NCI-H1930 (cell line): ENCODE measurements around the gene HSP90AB1.

Experiments
- DNase-seq, 2 experiments: peaks; one replicate each; lab custom pipeline; 2025; lab: John Stamatoyannopoulos, UW

HSP90AB1 gene

DNA sequence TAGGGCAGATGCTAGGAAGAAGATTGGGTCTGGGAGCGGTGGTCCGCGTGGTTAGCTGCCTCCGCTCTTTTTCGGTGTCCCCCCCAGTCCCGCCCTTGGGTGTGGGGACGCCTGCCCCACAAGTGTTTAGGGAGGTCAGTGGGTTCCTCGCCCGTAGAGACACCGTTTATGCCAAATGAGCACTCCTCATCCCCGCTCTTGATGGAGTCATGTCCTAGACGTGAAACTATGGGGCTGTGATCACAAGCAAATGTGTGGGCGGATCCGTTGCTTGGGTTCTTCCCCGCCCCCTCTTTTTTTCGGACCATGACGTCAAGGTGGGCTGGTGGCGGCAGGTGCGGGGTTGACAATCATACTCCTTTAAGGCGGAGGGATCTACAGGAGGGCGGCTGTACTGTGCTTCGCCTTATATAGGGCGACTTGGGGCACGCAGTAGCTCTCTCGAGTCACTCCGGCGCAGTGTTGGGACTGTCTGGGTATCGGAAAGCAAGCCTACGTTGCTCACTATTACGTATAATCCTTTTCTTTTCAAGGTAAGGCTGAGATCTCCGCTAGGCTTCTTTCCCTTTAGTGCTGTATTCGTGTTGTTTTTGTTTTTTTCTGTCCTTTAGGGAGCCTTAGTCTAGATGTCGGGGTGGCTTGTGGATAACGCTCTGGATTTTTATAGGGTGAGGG lies at the start of gene HSP90AB1:
HSP90AB1 (plus strand) TSS at position 439 of the 675 bp plus-strand sequence. CDS start 1,529 bp downstream, outside the sequence.
- peak; percentile 95 to 96 for DNase-seq

DNA sequence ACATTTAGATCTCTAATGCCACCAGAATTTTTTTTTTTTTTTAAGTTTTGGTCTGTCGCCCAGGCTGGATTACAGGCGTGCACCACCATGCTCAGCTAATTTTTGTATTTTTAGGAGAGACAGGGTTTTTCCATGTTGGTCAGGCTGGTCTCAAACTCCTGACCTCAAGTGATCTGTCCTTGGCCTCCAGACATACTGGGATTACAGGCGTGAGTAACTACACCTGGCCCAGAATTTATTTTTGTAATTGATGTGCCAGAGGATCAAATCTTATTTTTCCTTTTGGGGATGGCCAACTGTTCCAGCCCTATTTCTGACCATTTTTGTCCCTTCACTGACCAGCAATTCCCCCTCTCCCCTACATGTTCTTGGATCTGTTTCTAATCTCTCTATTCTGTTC lies 48.2 kb upstream of the HSP90AB1 start:
- no peak for DNase-seq

GRCh38 chr6:44199883-44200282 lies 47.0 kb upstream of the HSP90AB1 start:
- no peak for DNase-seq

GRCh38 chr6:44201200-44201599 lies 45.7 kb upstream of the HSP90AB1 start:
- DNase-seq = no peak

DNA sequence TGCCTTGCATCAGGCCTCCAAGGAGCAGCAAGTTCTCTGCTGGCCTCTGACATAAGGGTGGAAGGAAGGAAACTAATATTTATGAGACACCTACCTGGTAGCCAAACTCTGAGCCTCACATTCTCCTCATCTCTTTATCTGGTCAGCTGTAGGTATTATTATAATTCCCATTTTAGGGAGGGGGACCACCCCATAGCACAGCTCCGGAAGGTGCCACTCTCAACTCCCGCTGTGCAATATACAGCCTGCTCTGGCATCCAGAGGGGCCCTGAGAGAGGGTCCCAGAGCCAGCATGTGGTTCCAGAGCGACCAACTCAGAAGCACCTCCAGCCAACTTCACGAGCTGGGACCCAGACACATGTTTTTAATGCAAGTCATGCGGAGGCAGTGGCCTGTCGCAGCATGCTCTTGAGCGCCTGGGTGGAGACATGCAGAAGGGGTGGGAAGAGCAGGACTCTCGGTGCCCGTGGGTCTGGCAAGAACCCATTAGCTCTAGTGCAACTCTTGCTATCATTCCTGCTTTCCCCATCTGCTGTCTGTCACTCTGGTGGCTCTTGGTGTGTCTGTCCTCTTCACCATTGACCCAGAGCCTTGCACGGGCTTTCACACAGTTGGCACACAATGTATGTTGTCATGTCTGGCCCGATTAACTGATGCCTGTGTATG lies 45.1 kb upstream of the HSP90AB1 start:
- no peak for DNase-seq

DNA sequence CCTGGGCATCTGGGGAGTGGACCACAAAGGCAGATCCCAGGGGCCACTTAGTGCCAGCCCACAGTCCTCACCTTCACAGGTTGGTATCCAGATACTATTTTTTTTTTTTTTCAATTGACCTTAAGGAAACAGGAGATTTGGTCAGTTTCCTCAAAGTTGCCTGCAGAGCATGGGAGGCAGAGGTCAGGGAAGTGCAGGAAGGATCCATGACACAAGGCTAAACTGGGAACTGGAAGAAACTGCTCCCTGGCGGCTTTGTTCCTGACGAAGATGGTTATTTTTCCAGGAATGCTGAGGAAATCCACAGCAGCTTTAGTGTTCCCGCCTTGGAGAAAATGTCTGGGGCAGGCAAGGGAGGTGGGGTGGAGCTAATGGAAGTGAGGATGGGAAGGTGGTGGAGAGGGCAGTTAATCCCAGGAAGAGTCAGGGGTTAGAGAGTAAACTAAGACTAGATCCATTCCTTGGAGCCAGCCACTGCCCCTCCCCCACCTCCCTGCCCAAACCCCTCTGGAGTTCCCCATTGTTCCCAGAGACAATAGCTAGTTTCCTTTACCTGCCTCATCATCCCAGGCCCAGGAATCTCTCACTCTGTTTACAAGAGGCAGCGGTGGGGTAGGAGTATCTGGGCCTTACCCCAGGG lies 44.4 kb upstream of the HSP90AB1 start:
- no peak for DNase-seq

DNA sequence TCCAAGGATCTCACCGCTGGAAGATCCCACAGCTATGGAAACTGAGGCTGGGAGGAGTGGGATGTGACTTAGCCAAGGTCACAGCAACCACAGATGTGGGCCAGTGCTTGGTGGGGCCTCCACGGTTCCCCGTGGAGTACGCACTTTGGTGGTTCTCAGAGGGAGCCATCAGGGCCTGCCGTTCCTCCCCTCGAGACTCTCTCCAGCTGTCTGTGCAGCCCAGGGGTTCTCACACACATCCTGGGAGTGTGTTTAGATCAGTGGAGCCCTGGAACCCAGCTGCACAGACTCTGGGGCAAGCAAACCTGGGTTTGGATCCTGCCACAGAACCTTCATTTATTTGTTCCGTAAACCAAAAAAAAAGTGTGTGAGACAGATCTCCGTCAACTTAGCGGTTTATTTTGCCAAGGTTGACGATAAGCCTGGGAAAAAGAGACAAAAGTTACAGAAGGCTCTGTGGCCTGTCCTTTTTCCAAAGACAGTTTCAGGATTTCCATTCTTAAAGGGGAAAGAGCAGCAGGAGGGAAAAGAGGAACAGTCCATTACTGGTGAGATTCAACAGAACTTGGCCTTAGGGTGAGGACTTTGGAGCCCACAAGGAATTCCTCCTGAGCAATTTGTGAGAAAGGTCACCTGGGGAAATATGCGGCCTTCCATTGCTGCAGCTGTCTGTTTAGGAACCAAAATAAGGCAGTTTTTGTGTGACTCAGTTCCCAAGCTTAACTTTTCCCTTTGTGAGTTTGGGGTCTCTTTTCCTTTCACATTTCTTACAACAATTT lies 43.7 kb upstream of the HSP90AB1 start:
- DNase-seq = no peak

DNA sequence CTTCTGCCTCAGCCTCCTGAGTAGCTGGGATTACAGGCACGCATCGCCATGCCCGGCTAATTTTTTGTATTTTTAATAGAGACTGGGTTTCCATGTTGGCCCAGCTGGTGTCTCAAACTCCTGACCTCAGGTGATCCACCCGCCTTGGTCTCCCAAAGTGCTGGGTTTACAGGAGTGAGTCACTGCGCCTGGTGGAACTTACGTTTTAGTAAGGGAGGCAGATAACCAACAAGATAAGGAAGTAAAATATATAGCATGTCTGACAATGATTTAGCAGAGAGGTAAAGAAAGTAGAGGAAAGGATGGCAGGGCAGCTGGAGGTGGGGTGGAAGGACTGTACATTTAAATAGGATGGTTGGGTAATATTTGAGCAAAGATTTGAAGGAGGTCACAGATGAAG lies 42.9 kb upstream of the HSP90AB1 start:
- no peak for DNase-seq

DNA sequence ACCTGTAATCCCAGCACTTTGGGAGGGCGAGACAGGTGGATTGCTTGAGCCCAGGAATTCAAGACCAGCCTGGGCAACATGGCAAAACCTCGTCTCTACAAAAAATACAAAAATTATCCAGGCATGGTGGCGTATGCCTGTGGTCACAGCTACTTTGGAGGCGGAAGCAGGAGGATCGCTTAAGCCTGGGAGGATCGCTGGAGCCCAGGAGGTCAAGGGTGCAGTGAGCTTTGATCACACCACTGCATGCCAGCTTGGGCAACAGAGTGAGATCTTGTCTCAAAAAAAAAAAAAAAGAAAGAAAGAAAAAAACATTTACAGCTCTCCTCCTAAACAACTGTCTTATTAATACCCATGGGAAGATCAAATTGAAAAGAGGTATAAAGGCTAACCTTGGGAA lies 38.9 kb upstream of the HSP90AB1 start:
- no peak for DNase-seq

DNA sequence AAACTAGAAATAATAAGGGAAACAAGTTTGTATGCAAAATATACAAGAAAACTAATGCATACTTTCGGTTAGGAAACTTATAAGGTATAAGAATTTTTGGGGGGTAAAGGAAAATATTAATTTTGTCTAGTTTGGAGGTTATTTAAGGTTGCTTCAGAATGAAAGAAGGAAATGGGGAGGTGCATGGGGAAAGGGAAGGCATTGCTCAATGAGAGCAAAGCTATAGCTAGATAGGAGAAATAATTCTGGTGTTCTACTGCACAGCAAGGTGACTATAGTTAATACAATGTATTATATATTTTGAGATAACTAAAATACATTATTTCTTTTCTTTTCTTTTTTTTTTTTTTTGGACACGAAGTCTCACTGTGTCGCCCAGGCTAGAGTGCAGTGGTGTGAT lies 35.6 kb upstream of the HSP90AB1 start:
- DNase-seq = no peak

DNA sequence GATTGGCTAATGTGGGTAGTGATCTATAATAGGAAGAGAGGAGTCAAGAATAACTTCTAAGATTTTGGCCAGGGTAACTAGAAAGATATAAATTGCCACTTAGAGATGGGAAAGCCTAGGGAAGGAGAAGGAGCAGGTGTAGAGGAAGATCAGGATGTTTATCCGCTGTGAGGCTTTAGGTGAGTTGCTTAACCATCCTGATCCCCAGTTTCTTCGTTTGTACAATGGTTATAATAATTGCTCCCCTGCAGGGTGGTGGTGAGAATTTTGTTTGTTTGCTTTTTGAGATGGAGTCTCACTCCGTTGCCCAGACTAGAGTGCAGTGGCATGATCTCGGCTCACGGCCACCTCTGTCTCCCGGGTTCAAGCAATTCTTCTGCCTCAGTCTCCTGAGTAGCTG lies 32.6 kb upstream of the HSP90AB1 start:
- no peak for DNase-seq

DNA sequence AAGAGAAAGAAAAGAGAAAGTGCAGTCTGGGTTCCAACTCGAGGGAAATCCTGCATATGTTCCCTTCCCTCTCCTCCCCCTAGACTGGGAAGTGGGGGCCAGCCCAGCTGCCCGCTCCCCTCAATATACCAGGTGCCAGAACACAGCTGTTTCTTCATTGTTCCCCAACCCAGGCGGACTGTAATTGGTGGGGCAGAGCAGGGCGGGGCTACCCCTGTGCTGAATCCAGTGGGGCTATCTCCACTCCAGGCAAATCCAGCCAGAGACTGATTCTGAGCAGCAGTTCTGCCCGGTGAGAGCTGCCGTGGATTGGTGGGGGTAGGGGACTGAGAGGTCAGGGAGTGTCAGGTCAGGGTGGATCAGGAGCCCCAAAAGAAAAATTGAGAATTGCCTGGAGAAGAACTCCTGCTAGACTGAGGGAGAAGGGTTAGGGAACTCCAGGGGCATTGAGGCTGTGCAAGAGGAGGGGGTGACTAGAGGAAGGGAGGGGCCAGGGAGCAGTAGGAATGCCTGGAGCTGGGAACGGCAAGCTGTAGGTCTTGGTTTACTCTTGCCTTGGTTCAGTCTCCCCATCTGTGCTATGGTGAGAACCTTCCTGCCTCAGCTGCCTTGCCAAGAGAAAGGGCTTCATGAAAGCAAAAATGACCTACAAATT lies 30.1 kb upstream of the HSP90AB1 start, which contains the start of gene MYMX:
MYMX (plus strand) TSS at position 250 of the 655 bp plus-strand sequence. CDS start 546 bp downstream, outside the sequence.
- no peak for DNase-seq

DNA sequence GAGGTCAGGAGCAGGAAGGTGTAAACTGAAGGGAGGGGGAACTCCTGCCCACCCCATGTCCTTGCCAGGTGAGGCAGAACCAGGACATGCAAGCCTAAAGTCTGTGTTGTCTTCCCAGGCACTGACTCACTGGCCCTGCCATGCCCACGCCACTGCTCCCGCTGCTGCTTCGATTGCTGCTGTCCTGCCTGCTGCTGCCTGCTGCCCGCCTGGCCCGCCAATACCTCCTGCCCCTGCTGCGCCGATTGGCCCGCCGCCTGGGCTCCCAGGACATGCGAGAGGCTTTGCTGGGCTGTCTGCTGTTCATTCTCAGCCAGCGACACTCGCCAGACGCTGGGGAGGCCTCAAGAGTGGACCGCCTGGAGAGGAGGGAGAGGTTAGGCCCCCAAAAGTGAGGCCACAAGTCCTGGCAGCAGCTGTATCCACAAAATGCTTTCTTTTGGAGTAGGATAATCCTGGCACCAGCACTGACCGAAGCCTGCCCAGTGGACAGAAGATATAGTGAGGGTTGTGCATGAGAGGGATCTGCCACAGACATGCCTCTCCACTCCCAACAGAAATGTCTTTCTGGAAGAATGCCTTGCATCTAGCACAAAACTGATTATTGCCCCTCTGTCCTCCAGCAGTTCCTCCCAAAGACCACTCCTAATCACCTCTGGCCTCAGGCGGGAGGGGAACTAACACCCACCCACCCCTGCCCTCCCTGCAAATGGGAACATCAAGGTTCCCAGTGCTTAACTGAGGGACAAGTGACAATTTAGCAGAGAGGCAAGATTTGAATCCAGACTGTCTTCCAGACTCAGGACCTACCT lies 29.4 kb upstream of the HSP90AB1 start:
- DNase-seq = no peak

DNA sequence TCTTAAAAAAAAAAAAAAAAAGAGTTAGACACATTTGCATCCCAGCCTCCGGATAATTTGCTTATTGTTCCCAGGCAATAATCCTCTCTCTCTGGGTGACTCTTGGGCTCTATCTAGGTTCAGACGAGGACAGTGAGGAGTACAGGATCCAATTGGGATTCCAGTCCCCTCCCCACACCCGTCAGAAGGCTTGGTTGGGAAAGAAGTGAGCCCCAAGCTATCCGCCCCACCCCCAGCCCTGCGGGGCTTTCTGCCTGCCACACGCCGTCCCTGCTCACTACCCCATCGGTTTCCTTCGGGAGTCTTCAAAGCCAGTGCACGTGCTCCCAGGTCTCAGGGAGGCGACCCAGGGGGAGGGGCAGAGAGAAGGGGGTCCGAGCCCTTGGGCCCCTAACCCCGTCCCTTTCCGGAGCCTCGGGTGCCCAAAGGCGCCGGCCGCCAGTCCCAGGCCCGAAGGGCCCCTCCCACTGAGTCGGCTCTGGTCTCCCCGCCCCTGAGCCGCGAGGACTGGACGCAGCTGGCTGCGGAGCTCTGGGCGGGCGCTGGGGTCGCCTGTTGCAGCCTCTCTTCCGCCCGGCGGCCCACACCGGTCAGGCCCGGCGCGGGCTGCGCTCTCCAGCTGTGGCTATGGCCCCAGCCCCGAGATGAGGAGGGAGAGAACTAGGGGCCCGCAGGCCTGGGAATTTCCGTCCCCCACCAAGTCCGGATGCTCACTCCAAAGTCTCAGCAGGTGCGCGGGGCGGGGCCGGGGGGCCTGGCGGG lies 27.7 kb upstream of the HSP90AB1 start:
- DNase-seq = peak; percentile 65 to 76

DNA sequence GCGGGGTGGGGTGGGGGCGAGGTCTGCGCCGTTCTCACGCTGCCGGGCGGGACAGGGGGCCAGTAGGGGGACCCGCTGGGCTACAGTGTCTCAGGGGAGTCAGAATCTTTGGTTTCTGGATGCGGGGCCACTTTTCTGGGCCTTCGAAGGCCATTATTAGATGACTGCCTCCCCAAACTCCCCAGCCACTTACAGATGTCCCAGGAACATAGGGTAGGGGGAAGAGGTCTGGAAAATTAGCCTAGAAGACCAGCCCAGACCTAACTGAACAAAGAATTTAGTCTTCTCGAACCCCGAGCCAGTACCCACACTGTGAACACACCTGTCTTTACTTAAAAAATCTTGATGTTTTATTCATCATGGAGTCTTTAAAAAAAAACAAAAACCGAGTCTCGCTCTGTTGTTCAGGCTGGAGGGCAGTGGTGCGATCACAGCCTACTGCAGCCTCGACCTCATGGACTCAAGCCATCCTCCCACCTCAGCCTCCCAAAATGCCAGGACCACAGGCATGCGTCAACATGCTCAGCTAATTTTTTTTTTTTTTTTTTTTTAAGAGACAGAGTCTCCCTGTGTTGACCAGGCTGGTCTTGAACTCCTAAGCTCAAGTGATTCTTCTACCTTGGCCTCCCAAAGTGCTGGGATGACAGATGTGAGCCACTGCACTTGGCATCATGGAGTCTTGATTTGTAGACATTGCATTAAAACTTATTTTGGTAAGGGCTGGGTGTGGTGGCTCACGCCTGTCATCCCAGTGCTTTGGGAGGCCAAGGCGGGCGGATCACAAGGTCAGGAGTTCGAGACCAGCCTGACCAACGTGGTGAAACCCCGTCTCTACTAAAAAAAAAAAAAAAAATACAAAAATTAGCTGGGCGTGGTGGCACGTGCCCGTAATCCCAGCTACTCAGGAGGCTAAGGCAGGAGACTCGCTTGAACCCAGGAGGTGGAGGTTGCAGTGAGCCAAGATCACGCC lies 26.8 kb upstream of the HSP90AB1 start:
- DNase-seq = no peak

GRCh38 chr6:44220913-44221290 lies 26.0 kb upstream of the HSP90AB1 start:
- no peak for DNase-seq

DNA sequence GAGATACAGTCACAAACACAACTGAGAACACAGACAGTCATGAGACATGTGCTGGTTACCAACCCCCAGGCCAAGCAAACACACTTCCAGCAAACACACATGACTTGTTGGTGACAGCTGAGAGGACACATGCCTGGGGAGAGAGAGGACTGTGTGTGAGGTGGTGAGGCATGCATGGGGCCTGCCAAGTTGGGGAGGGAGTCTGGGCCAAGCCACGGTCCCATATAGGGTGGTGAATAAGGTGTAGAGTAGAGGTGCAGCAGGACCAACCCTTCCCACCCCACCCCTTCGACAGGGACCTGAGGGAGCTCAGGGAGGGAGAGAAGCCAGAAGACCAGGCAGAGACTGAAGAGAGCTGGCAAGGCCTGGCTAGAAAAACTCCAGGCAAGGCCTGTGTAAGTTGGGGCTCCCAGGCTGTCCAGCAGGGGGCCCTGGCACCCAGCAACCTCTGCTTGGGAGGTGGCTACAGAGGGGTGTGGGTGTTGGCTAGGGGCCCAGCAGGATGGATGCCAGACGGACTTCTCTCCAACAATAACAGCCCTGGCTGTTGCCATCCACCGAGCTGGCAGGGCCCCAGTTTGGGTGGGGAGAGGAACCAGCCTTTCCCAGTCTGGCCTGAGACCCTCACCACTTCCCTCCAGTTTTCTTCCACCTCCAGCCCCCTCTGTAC lies 25.5 kb upstream of the HSP90AB1 start:
- peak; percentile 22 to 47 for DNase-seq

DNA sequence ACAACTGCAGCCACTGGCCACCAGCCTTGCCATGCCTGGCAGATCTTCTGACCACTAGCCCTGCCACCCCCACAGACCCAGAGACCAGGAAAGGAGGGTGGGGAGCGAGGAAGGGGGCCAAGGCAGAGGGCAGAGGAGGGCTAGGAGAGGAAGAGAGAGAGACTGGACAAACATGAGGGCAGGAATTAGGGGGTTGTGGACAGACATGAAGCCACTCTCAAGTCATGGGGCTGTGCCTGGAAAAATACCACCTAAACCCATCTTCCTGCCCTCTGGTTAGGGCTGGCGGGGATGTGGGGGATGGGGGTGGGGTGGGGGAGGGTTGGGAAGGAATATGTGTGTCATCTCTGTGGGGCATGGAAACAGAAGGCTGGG lies 25.0 kb upstream of the HSP90AB1 start:
- DNase-seq = no peak
